OCI-LY3 (cell line): ENCODE measurements around the gene CCDC85B.

Experiments used
- H2AFZ ChIP-seq: fragments of 200-600, 300-600 bp; shearing (Covaris generic); 2 replicates; pipeline ENCODE4 v1.6.0; 2014; ENCODE audit warnings: antibody characterized with exemption, low read depth, low read length
- H3K27ac ChIP-seq: fragments of 200-600, 300-600 bp; sonication (generic); 2 replicates; pipeline ENCODE4 v1.5.1; 2014; ENCODE audit warnings: mild to moderate bottlenecking, low read length, moderate library complexity, mixed read lengths
- H3K27me3 ChIP-seq: fragments of 200-600, 300-600 bp; sonication (generic); 2 replicates; pipeline ENCODE4 v1.6.1; 2014; ENCODE audit warnings: low read depth, low read length, mixed read lengths
- H3K36me3 ChIP-seq: fragments of 200-600, 300-600 bp; sonication (generic); replicated peaks from 2 replicates; pipeline ENCODE3; 2014; ENCODE audit warnings: low read depth, low read length, mixed read lengths
- H3K4me1 ChIP-seq: fragments of 300-600, 200-600 bp; sonication (generic); 2 replicates; pipeline ENCODE4 v1.6.1; 2014; ENCODE audit warnings: low read length, mixed read lengths
- H3K4me2 ChIP-seq: fragments of 200-600, 300-600 bp; sonication (generic); 2 replicates; pipeline ENCODE4 v1.6.1; 2014; ENCODE audit warnings: low read length, mixed read lengths
- H3K4me3 ChIP-seq: fragments of 300-600, 200-600 bp; sonication (generic); 2 replicates; pipeline ENCODE4 v1.5.1; 2014; ENCODE audit warnings: antibody characterized with exemption, mild to moderate bottlenecking, low read length, moderate library complexity
- H3K79me2 ChIP-seq: fragments of 300-600, 200-600 bp; shearing (Covaris generic); 2 replicates; pipeline ENCODE4 v1.6.1; 2014; ENCODE audit warnings: mild to moderate bottlenecking, low read length, mixed read lengths
- H3K9ac ChIP-seq: fragments of 300-600, 200-600 bp; shearing (Covaris generic); 2 replicates; pipeline ENCODE4 v1.6.0; 2014; ENCODE audit warnings: mild to moderate bottlenecking, low read length, moderate library complexity
- H3K9me3 ChIP-seq: fragments of 200-600, 300-600 bp; shearing (Covaris generic); 2 replicates; pipeline ENCODE4 v1.6.1; 2014; ENCODE audit warnings: low read length, mixed read lengths; ENCODE audit not compliant: insufficient read depth
- H4K20me1 ChIP-seq: fragments of 200-600, 300-600 bp; sonication (generic); 2 replicates; pipeline ENCODE4 v1.6.1; 2016; ENCODE audit warnings: low read length, mixed read lengths; ENCODE audit not compliant: insufficient read depth
- CTCF ChIP-seq: fragments of 200-600, 300-600 bp; sonication (generic); IDR thresholded peaks from 2 replicates; pipeline ENCODE4 v1.5.1; 2014; ENCODE audit warnings: antibody characterized with exemption, low read length, low read depth
- EZH2phosphoT487 ChIP-seq: fragments of 200-600 bp; shearing (Covaris generic); IDR thresholded peaks from 2 replicates; pipeline ENCODE4 v1.6.1; 2018; ENCODE audit warnings: antibody characterized with exemption, mixed run types, low read depth

Gene CCDC85B

GRCh38 chr11:65916391-65916790 is 25.9 kb downstream of the CCDC85B start:
- Histone ChIP-seq H3K27me3 (no peaks in the 10 kb centered on the region), H3K36me3 (peaks cover 10% of the 10 kb centered on the region), H4K20me1 (no peaks in the 10 kb centered on the region), H3K4me2 (no peak overlapping the region), H3K27ac (no peak overlapping the region), H3K4me1 (peaks cover 35% of the 10 kb centered on the region), H3K4me3 (no peak overlapping the region), H3K9me3 (no peaks in the 10 kb centered on the region), H3K9ac (no peak overlapping the region), H2AFZ (no peak overlapping the region), H3K79me2 (peaks cover 27% of the 10 kb centered on the region)
- no peak for TF ChIP-seq CTCF
- TF ChIP-seq EZH2phosphoT487: no peak

- H3K79me2 ChIP-seq: peaks cover 27% of the 10 kb centered on the region
- no peak overlapping the region for H3K27ac ChIP-seq
- H3K27me3 ChIP-seq: no peaks in the 10 kb centered on the region
- TF ChIP-seq CTCF (no peak), EZH2phosphoT487 (no peak)
- no peak overlapping the region for H2AFZ ChIP-seq
- H3K4me1 ChIP-seq: peaks cover 29% of the 10 kb centered on the region
- peaks cover 10% of the 10 kb centered on the region for H3K36me3 ChIP-seq
- no peak overlapping the region for H3K9ac ChIP-seq
- no peaks in the 10 kb centered on the region for H3K9me3 ChIP-seq
- no peak overlapping the region for H3K4me2 ChIP-seq
- no peak overlapping the region for H3K4me3 ChIP-seq
- H4K20me1 ChIP-seq: no peaks in the 10 kb centered on the region
These were observed 26.6 kb downstream of the CCDC85B start for GRCh38 chr11:65917077-65917433.

- no peaks in the 10 kb centered on the region for H3K9me3 ChIP-seq
- TF ChIP-seq EZH2phosphoT487 (no peak), CTCF (no peak)
- peak overlapping the region; percentile 85 for H3K4me3 ChIP-seq
- peaks cover 23% of the 10 kb centered on the region for H3K4me1 ChIP-seq
- H3K27me3 ChIP-seq: no peaks in the 10 kb centered on the region
- peak overlapping the region; percentile 87 for H3K9ac ChIP-seq
- H3K36me3 ChIP-seq: peaks cover 12% of the 10 kb centered on the region
- peaks cover 27% of the 10 kb centered on the region for H3K79me2 ChIP-seq
- no peak overlapping the region for H3K27ac ChIP-seq
- H2AFZ ChIP-seq: no peak overlapping the region
- H3K4me2 ChIP-seq: peak overlapping the region; percentile 98
- no peaks in the 10 kb centered on the region for H4K20me1 ChIP-seq
These were observed 27.1 kb downstream of the CCDC85B start for GRCh38 chr11:65917434-65918210.

- no peaks in the 10 kb centered on the region for H3K9me3 ChIP-seq
- H3K27ac ChIP-seq: peak within 1 kb of the TSS; percentile 46
- TF ChIP-seq EZH2phosphoT487: no peak
- TF ChIP-seq CTCF: no peak
- H3K36me3 ChIP-seq: peaks cover 13% of the 10 kb centered on the region
- peak within 1 kb of the TSS; percentile 62; the same call in 1 of the 2 replicates for H2AFZ ChIP-seq
- H3K4me1 ChIP-seq: peaks cover 15% of the 10 kb centered on the region
- H4K20me1 ChIP-seq: no peaks in the 10 kb centered on the region
- peak within 1 kb of the TSS; percentile 89 for H3K4me3 ChIP-seq
- peaks cover 27% of the 10 kb centered on the region for H3K79me2 ChIP-seq
- H3K27me3 ChIP-seq: no peaks in the 10 kb centered on the region
- H3K4me2 ChIP-seq: peak within 1 kb of the TSS; percentile 98
- peak within 1 kb of the TSS; percentile 87 for H3K9ac ChIP-seq
These were observed 28.0 kb downstream of the CCDC85B start, which contains the start of gene C11orf68 for GRCh38 chr11:65918211-65919140. TSS of gene C11orf68 (minus strand) at chr11:65919062. CDS start at chr11:65919031, 31 bp downstream.
